CD4-positive, alpha-beta T cell treated with Interleukin-2 at 100 ng/mL for 4 hours (primary cell): ENCODE measurements around the gene LEAP2.
"Not testable (repeated sequence)": the region's sequence is repeated elsewhere in the genome, so short reads cannot be mapped to it uniquely, and the experiment has no call there.

ENCODE experiments used
- DNase-seq: peaks from one replicate; pipeline ENCODE4 v3.0.0-alpha.2; 2020; ENCODE audit warnings: low spot score

The LEAP2 gene

DNA sequence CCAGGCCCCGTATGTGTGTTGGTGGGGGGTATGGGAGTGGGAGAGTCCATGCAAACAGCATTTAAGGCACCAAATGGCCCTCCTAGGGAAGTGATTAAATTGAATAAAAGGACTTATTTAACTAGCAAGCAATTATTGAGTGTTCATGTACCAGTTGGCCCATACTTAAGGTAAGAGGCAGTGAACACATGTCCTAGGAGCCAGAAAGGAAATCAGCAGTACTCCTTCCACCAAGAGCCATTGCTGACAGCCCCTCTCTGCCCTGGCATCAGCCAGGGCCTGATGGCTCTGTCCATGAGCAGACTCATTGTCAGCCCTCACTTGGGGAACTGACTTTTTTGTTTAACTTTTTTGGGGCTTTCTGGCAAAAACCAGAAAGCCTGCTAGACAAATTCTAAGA is 32.6 kb upstream of the LEAP2 start:
- DNase-seq: no peak

DNA sequence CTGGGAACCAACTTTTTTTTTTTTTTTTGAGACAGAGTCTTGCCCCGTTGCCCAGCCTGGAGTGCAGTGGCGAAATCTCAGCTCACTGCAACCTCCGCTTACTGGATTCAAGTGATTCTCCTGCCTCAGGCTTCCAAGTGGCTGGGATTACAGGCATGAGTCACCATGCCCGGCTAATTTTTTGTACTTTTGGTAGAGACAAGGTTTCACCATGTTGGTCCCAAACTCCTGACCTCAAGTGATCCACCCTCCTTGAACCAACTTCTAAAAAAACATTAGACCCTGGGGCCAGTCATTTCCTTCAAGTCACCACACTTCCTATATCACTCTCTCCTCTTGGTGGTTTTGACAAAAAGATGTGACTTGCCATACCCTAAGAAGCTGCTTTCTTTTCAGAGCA is 32.2 kb upstream of the LEAP2 start:
- no peak for DNase-seq

DNA sequence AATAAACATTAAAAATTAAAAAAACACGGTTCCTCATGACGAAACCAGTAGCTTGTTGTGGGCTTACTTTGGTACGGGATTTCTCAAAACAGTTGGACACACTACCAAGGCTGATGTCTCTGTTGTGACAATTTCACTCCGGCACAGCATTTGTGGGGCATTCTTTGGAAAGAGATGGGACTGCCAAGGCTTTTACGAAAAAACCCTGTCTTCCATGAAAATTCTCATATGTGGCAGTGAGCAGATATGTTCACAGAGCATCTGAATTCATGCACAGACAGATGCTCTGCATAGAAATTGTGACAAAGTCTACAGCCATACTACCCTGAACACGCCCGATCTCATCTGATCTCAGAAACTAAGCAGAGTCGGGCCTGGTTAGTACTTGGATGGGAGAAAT is 25.2 kb upstream of the LEAP2 start:
- DNase-seq: no peak

DNA sequence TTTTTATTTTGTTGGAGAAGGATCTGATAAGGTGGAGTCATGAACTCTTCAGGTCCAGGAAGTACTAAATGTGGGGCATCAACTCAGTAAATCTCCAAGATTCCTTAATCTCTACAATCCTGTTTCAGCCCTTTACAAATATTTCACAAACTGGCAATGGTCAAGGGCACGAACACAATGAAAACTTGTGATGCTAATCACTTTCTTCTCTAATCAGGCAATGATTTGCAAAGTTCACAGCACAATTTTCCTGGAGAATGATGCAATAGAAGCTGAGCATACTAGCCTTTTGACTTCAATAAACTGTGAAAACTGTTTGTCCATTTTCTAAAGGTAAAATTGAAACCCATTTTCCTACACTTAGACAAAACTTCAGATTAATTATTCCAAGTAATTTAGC is 24.1 kb upstream of the LEAP2 start:
- no peak for DNase-seq

- DNase-seq: no peak
These were observed 23.4 kb upstream of the LEAP2 start for GRCh38 chr5:132850066-132850465.

DNA sequence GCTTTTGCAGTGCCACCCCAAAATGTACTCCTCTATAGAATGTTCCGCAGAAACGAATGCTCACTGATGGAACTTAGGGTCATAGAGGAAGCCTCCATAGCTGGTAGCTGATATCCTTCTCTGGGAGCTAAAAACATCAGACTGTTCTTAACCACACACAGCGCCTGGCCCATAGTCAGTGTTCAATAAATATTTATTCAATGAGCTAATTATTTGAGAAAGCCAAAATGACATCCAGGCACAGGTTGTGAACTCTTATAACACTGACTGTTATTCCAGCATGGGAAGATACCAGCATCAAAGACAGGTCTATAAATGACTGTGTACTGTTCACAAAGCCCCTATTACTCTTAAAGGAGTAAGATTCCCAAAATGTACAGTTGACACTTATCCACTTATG is 20.1 kb upstream of the LEAP2 start:
- no peak for DNase-seq

GRCh38 chr5:132853790-132854189 is 19.7 kb upstream of the LEAP2 start:
- no peak for DNase-seq

DNA sequence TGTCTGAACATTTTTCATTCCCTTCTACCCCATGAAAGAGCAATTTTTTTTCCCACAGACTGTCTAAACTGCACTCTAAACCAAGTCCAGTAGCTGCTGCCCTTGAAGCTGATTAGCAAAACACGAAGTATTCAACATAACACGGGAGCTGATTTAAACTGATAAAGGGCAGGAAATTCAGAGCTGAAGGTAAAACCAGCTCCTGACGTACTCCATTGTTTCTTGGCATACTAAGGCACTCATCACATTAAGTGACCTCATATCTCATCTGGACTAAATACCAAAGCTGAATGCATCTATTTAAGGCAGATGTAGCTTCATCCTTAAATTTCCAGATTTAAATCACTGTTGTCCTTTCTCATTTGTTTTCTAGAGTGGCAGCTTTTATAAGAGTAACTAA is 19.2 kb upstream of the LEAP2 start:
- DNase-seq: no peak

DNA sequence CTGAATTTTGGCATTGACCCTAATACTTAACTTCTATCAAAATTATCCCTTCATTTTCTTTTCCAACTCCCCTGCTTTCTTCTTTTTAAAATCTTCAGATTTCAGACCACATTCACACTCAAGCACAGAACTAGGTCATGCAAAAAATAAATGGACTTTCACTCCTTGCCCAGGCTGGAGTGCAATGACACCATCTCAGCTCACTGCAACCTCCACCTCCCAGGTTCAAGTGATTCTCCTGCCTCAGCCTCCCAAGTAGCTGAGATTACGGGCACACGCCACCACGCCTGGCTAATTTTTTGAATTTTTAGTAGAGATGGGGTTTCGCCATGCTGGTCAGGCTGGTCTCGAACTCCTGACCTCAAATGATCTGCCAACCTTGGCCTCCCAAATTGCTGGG is 18.5 kb upstream of the LEAP2 start:
- DNase-seq: not testable (repeated sequence)

GRCh38 chr5:132856011-132856410 is 17.5 kb upstream of the LEAP2 start:
- DNase-seq: no peak

- DNase-seq: no peak
These were observed 13.5 kb upstream of the LEAP2 start for GRCh38 chr5:132859889-132860437.

- DNase-seq: no peak
These were observed 12.7 kb upstream of the LEAP2 start for GRCh38 chr5:132860742-132861141.

DNA sequence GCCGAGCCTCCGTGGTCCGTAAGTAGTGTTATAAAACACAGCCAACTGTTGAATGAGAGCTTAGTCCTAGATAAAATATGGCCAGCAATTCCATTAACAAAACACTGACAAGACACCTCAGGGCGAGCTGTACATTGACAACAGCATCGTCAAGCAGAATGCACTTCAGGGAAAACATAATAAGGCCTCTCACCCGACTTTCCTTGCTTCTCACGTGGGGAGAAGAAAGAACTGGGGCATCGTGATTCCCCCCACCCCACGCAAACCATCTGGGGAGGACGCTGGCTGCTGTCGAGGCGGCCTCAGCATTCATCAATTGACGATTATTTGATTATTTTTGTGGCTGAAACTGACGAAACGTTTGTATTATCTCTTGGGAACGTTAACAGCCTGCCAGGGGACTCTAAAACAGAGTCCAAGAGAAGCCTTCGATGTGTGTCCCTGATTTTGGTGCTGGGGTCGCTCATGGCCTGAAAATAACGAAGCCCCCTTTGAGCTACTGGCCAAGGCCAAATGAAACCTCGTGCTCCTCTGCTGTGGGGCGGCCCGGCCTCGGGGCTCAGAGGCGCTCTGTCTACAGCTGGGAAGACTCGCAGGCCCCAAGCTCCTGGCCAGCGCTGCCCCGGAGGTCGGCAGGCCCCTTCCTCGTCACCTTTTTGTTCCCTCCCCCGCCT is 7.7 kb upstream of the LEAP2 start:
- no peak for DNase-seq

GRCh38 chr5:132866342-132867045 is 7.0 kb upstream of the LEAP2 start, which contains the start of the genes GDF9 and UQCRQ:
TSS of gene GDF9 (minus strand) at chr5:132866469. CDS start at chr5:132864533, 1,936 bp downstream.
TSS of gene UQCRQ (plus strand) at chr5:132866642. CDS start at chr5:132866882, 240 bp downstream.
- peak; percentile 97 for DNase-seq

DNA sequence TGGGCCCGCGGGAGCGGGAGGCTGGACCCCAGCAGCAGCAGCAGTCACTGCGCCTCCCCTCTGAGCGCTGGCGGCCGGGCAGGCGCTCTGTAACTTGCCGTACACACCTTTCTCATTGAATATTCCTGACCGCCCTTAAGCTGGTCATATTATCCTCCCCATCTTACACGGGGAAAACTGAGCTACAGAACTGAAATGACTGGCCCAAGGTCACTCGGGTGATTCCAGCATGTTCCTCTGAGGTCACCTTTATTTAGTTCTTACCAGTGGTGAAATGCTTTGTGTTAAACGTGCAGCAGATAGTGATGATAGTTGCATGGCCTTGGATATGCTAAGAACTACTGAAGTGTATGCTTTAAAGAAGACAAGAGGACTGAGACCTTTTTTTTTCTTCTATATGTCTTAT is 6.4 kb upstream of the LEAP2 start:
- DNase-seq: no peak

GRCh38 chr5:132868754-132869153 is 4.7 kb upstream of the LEAP2 start:
- no peak for DNase-seq

GRCh38 chr5:132870801-132871200 is 2.7 kb upstream of the LEAP2 start:
- no peak for DNase-seq

GRCh38 chr5:132871459-132872284 is 1.8 kb upstream of the LEAP2 start:
- no peak for DNase-seq

- DNase-seq: no peak
These were observed 715 bp upstream of the LEAP2 start for GRCh38 chr5:132872788-132873118.

- DNase-seq: no peak
These were observed 433 bp downstream of the LEAP2 start for GRCh38 chr5:132873930-132874271.

DNA sequence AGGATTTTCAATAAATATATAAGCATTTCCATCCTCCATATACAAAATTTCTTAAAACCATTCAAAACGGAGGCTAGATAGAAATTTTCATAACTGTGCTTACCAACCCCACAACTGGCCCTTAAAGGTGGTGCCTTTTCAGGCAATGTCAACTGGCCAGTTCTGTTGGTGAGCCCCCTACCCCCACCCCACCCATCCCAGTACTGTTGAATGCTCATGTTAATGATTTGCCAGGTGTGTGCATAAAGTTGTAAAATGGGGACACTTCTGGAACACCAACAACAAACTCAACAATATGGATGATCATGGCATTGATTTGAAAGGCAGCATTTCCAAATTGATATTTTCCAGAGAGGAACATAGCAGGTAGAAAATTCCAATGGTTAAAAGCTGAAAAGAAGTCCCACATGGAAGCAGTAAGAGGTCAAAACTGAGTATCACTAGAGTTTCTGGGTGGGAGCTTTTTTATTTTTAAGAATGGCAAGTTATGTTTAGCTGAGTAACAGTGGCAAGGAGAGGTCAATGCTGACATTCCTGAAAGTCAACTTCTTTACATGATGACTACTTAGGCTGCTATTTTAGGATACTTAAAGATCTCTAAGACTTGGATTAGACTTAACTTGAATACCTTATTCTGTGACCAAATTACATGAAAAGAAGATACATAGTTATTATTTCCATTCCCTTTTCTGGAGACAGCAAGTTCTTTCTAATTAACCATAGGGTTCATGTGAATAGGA is 2.7 kb downstream of the LEAP2 start:
- no peak for DNase-seq

- no peak for DNase-seq
These were observed 4.0 kb downstream of the LEAP2 start for GRCh38 chr5:132877466-132877865.
